ENCODE measurements around the gene ROR2.

ROR2 gene

GRCh38 chr9:91839926-91840465, 110.0 kb downstream of the ROR2 start:
- no peak for DNase-seq

GRCh38 chr9:91837981-91838731, 111.9 kb downstream of the ROR2 start:
- peak; percentile 65 for DNase-seq

GRCh38 chr9:91836515-91836914, 113.5 kb downstream of the ROR2 start:
- no peak for DNase-seq

- DNase-seq: no peak
Measured at GRCh38 chr9:91835632-91836031, 114.4 kb downstream of the ROR2 start.

- no peak for DNase-seq
Measured at GRCh38 chr9:91835216-91835615, 114.8 kb downstream of the ROR2 start.

GRCh38 chr9:91834740-91835139, 115.3 kb downstream of the ROR2 start:
- no peak for DNase-seq

- no peak for DNase-seq
Measured at GRCh38 chr9:91833878-91834255, 116.2 kb downstream of the ROR2 start.

GRCh38 chr9:91833096-91833877, 116.7 kb downstream of the ROR2 start:
- no peak for DNase-seq

GRCh38 chr9:91832322-91832721, 117.7 kb downstream of the ROR2 start:
- no peak for DNase-seq

- no peak for DNase-seq
Measured at GRCh38 chr9:91825866-91826265, 124.2 kb downstream of the ROR2 start.

- no peak for DNase-seq
Measured at GRCh38 chr9:91825422-91825821, 124.6 kb downstream of the ROR2 start.

- DNase-seq: no peak
Measured at GRCh38 chr9:91824601-91825305, 125.3 kb downstream of the ROR2 start.

GRCh38 chr9:91824151-91824550, 125.9 kb downstream of the ROR2 start:
- no peak for DNase-seq

GRCh38 chr9:91820949-91821880, 128.8 kb downstream of the ROR2 start:
- DNase-seq: no peak

GRCh38 chr9:91820126-91820750, 129.8 kb downstream of the ROR2 start:
- DNase-seq: no peak

GRCh38 chr9:91818647-91819403, 131.2 kb downstream of the ROR2 start:
- no peak for DNase-seq

GRCh38 chr9:91818225-91818585, 131.8 kb downstream of the ROR2 start:
- no peak for DNase-seq

GRCh38 chr9:91817493-91818224, 132.4 kb downstream of the ROR2 start:
- no peak for DNase-seq

GRCh38 chr9:91817106-91817492, 132.9 kb downstream of the ROR2 start:
- DNase-seq: no peak

- DNase-seq: no peak
Measured at GRCh38 chr9:91816356-91816755, 133.7 kb downstream of the ROR2 start.
